Measurements from ENCODE around the gene GBP6. TPM values are rescaled to one million over a fixed set of nuclear protein-coding genes. Genes with fewer than 3 reads are reported as not detected.
"Not testable (repeated sequence)": the region's sequence is repeated elsewhere in the genome, so short reads cannot be mapped to it uniquely, and the experiment has no call there.

The GBP6 gene
- total RNA-seq, 1 experiment from 2014 or later = 2.0 TPM

DNA sequence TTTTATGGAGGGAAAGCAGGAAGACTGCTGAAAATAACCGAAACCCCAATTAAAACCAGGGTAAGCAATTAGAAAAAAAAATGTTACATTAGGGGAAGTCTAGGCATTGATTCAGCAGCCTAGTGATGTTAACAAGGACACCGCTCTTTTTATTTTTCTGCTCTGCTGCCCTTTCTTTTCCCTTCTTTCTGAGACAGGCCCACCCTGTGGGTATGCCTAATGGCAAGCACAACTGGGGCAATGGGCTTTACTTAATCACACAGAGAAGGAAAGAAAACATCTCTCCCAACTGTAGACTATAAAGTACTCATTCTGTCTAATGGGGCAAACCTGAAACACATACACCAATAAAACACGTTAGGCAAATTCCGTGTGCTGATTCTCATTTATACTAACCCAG, 69.6 kb downstream of the GBP6 start:
- Histone ChIP-seq H3K27ac (no peak overlapping the region), H3K79me2 (ENCODE audit: low read depth) (no peaks in the 10 kb centered on the region), H3K9me3 (ENCODE audit: insufficient read depth, low read depth) (0 out of 2 replicates have a peak, but pooled peaks cover 4% of the 10 kb centered on the region), H4K20me1 (ENCODE audit: insufficient read depth) (no peaks in the 10 kb centered on the region), H3F3A (ENCODE audit: insufficient read depth, low read depth) (no peaks in the 10 kb centered on the region), H3K27me3 (ENCODE audit: insufficient read depth, low read depth) (no peaks in the 10 kb centered on the region), H3K4me3 (no peak overlapping the region), H2AFZ (no peak overlapping the region), H3K4me1 (replicated peaks; ENCODE audit: insufficient read depth) (no peaks in the 10 kb centered on the region), H3K4me2 (no peak overlapping the region), H3K9me2 (ENCODE audit: insufficient read depth) (no peaks in the 10 kb centered on the region), H3K36me3 (ENCODE audit: low read depth) (no peaks in the 10 kb centered on the region)
- POLR2A ChIA-PET (ENCODE audit: unreplicated experiment) = no interaction called here
- CTCF ChIA-PET = interaction anchor here (0.7 kb wide), 1 partner anchor 528 kb away, joined by 3 read pairs; no protein-coding TSS in a partner anchor
- DNase-seq = no peak
- intact Hi-C loops (cut with micrococcal nuclease; ENCODE audit: unreplicated experiment) = no loop called here
- TF ChIP-seq EZH2 (IDR thresholded peaks at IDR 0.05; ENCODE audit: low read depth) = no peak
- TF ChIP-seq, protein P1, sequence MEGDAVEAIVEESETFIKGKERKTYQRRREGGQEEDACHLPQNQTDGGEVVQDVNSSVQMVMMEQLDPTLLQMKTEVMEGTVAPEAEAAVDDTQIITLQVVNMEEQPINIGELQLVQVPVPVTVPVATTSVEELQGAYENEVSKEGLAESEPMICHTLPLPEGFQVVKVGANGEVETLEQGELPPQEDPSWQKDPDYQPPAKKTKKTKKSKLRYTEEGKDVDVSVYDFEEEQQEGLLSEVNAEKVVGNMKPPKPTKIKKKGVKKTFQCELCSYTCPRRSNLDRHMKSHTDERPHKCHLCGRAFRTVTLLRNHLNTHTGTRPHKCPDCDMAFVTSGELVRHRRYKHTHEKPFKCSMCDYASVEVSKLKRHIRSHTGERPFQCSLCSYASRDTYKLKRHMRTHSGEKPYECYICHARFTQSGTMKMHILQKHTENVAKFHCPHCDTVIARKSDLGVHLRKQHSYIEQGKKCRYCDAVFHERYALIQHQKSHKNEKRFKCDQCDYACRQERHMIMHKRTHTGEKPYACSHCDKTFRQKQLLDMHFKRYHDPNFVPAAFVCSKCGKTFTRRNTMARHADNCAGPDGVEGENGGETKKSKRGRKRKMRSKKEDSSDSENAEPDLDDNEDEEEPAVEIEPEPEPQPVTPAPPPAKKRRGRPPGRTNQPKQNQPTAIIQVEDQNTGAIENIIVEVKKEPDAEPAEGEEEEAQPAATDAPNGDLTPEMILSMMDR (conservative IDR thresholded peaks at IDR 0.05) = no peak
- no TSS peak for BruUV-seq (replicated peaks)

DNA sequence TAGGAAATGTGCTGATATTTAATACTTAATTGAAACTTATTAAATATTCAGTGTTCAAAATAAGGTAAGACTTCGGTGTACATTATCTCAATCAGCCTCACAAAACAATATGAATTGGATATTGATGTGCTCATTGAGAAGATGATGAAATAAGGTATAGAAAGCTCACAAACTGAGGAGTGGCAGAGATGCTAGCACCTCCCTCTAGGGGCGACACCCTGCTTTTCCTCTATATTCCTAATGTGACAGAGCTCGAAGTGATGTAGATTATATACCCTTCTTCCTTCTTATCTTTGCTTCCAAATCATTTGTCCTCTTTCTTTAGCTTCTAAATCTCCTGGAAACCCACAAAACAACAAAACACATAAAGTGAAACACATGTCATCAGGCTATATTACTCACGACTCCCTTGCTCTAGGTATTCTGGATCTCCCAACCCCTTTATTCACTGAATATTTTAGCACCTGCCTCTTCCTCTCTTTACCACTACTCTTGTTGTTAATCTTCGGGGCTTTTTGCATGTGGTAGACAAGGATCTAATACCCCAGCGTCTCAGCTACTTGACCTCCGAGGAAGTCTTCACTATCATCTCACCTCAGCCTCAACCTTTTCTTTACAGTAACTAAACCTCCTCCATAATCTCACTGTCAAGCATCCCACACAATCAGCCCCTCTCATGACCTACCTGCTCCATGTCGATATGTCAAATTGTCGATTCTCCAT, 70.4 kb downstream of the GBP6 start:
- H3K27ac ChIP-seq; H3K9me2 ChIP-seq (ENCODE audit: insufficient read depth); H3F3A ChIP-seq (ENCODE audit: insufficient read depth, low read depth); H2AFZ ChIP-seq; H3K27me3 ChIP-seq (ENCODE audit: insufficient read depth, low read depth); intact Hi-C loops (cut with micrococcal nuclease; ENCODE audit: unreplicated experiment); H3K4me1 ChIP-seq (replicated peaks; ENCODE audit: insufficient read depth); H3K4me2 ChIP-seq; BruUV-seq (replicated peaks); CTCF ChIA-PET; H3K4me3 ChIP-seq; DNase-seq; POLR2A ChIA-PET (ENCODE audit: unreplicated experiment); H3K9me3 ChIP-seq (ENCODE audit: insufficient read depth, low read depth); H3K36me3 ChIP-seq (ENCODE audit: low read depth); H4K20me1 ChIP-seq (ENCODE audit: insufficient read depth); H3K79me2 ChIP-seq (ENCODE audit: low read depth): not testable (repeated sequence)

Other genes starting within 250 kb of the GBP6 start
- 7.0 and 9.6 TPM in 2 replicates for gene GBP2, start 237.9 kb upstream of the GBP6 start, total RNA-seq (2021)
- gene GBP7, start 188.1 kb upstream of the GBP6 start, total RNA-seq (2021) = not detected in 2 replicates
- gene GBP4, start 165.1 kb upstream of the GBP6 start, total RNA-seq (2021) = 0.83 and 1.3 TPM in 2 replicates
- not detected in 2 replicates for gene GBP5, start 91.2 kb upstream of the GBP6 start, total RNA-seq (2021)
- gene LRRC8B, start 160.8 kb downstream of the GBP6 start, total RNA-seq (2021) = 11.7 and 15.0 TPM in 2 replicates